Fibroblast of skin of left biceps (primary cell): ENCODE data around the gene HIGD1A.

Source experiments
- DNase-seq, 2 experiments: peaks; one replicate each; pipeline ENCODE4 v3.0.0-alpha.2; 2013; ENCODE audit warnings: low read depth in 2 of 2

HIGD1A gene

DNA sequence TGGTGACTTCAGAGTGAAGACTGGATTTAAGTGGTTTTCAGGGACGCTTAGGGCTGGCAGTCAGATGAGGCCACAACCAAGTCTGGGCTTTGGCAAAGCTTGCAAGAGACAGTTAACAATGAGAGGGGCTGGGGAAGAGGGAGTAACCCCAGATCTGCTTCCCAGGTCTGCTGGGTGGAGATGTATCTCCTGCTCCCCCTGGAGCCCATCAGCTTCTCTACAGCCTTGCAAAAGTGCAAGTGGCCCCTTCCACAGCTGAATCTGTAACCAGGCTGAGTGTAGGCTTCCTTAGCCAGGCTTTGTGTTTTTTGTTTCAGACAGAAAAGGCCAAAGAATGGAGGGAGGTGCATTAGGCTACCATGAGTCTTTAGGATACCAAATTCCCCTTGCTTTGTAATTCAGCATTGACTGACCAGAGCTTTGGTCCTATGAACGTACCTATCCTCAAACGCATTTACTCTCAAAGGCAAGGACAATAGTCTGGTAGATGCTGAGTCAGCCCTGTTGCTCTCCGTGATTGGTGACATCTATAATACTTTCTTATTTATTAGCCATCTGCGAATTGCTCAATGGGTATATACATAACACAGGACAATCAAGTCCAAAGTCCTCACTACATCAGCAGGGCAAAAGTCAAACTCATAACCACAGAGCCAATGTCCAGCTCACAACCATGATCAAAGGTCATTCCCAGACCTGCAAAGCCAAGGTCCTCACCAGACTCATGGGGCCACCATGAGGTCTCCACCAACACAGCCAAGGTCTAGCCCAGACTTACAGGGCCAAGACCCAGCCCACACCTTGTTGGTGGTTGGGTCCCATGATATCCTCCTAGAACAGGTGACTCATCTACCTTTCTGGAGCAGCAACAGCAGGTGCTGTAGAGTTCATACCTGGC is 48.4 kb downstream of the HIGD1A start:
- DNase-seq, result no peak

DNA sequence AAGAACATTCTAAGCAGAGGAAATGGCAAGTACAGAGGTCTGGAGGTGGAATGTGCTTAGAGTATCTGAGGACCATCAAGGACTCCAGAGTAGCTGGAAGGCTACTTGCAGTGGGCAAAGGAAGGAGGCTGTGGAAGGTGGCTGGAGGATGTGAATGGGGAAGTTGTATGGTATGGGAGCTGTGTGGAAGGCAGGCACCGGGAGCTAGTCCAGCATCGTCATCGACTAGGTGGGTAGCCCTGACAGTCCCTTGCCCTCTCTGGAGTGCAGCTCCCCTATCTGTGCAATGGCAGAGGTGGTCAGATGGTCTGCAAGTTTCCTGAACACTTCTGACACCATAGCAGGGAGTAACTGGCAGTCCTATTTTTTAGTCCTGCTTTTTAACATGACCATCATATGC is 50.5 kb downstream of the HIGD1A start:
- no peak for DNase-seq

DNA sequence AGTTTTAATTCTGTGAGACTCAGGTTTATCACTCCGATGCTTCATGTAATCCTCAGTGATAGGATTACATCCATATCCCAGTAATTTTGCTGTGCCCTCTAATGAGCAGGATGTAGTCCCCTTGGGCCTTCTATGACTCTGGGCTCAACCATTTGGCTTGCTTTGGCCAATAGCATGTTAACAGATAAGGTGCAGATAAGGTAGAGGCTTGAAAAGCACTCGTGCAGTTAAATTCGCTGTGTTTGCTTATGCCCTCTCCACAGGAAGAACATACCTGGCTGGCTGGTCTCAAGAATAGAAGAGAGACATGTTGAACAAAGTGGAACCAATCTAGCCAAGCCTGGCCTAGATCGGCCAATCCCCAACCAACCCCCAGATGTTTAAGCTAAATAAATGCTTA is 51.3 kb downstream of the HIGD1A start:
- no peak for DNase-seq

DNA sequence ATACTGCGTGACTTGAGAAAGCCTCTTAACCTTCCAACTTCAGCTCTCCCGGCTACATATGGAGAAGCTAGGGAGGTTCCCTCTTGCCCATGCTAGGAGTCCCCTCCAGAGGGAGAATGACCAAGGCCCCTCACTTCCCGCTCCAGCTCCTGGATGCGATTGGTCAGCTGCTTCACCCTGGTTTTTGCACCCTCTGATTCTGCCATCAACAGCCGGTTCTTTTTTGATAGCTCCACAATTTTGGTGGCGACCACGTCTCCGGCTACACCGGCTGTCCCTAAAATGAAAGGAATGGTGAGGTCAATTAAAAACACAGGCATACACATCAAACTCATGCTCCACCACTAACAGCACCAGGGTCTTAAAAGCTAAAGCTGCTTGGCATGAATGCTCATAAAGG is 51.8 kb downstream of the HIGD1A start:
- no peak for DNase-seq

DNA sequence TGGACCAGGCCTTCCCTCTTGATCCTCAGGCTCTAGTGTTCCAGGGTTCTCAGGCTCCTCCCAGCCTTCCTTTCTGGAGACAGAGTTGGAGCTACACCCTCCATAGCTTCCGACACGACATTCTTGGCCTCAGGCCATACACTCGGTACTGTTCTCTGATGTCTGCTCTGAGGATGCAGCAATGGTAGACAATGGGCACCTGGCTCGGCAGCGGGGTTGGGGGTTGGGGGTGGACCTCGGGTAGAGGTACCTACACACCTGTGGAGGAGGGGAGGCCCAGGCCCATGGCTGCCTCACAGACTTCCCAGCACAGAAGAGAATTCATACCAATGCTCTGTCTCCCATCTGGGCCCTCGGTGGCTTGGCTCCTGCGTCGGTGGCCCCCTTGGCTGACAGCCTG is 52.7 kb downstream of the HIGD1A start:
- DNase-seq, result no peak

DNA sequence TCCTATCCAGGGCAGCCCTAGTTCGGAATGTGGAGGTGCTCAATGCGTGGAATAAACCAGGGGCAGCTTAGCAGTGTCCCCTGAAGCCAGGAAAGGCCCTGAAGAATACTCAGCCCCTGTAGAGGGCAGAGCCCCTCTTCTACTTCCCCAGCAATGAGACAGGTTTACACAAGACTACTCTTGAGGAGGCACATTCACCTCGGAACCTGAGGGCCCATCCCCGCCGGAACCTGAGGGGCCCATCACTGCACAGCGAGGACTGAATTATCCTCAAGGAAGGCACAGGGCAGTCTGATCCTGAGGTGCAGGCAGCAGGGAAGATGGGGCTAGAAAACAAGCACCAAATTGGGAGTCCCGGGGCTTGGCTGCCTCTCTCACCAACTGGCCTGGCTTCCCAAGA is 53.5 kb downstream of the HIGD1A start:
- no peak for DNase-seq

DNA sequence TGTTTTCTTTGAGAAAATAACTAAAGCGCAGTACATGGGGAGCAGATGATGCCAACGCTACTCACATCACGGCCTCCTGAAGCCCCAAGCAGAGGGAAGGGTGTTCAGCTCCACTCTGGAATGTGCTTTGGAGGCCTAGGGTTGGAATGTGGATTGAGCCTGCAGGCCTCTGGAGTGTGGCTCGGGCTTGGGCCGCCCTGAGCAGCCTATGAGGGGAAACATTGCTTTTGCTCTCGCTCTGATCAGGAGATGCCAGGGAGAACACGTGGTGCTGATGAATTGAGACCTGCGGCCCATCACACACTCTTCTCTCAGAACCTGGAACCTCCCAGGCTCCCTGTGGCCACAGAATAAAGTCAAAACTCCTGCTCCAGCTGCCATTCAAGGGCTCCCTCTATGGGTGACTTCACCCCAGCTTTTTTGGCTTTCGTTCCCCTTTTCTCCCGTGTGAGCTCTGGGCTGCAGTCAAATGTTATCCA is 54.5 kb downstream of the HIGD1A start:
- no peak for DNase-seq

DNA sequence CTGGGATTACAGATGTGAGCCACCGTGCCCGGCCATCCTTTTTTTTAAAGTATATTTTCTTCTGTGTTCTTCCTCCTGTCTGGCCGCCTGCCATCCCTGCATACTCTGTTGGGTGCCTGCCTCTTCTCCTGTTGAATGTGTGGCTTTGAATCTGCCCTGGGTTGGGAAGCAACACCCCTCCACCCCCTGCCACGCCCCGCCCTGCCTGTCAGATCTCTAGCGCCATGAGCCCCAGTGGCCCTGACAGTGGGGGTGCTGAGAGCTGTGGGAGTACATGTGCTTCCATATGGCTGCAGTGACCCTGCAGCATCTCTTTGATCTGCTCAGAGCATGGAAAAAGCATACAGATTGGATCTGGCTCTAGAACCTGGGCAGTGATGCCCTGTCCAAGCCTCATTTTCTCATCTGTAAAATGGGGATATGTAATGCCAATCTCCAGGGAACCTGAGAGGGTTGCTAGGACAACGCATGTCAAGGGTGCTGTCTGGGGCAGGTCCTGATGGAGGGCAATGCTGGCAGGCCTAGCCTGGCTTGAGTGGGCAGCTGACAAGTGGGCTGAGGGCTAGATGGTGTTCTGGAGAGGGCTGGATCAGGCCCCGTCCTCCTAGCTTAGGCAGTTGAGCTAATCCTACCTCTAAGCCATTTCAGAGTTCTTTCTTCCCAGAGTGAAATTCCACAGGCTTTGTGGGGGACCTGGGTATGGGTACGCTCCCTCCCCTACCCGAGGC is 55.1 kb downstream of the HIGD1A start:
- DNase-seq, result no peak

DNA sequence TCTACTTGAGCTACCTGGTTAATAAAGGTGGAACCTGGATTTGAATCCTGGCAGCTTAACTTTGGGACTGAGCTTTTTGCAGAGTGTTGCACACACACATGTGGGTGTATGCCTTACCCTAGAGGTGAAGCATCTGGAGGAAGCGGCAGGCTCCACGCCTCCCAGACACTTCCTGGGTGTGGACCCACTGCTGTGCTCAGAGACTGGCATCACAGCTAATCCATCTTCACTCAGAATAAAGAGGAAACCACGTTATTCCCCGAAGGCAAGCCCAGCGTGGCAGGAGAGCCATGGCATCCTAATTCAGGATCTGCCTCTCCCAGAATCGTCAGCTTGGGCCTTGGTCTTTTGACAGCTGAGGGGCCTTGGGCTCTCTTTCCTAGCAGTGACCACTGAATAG is 56.7 kb downstream of the HIGD1A start:
- DNase-seq, result no peak

DNA sequence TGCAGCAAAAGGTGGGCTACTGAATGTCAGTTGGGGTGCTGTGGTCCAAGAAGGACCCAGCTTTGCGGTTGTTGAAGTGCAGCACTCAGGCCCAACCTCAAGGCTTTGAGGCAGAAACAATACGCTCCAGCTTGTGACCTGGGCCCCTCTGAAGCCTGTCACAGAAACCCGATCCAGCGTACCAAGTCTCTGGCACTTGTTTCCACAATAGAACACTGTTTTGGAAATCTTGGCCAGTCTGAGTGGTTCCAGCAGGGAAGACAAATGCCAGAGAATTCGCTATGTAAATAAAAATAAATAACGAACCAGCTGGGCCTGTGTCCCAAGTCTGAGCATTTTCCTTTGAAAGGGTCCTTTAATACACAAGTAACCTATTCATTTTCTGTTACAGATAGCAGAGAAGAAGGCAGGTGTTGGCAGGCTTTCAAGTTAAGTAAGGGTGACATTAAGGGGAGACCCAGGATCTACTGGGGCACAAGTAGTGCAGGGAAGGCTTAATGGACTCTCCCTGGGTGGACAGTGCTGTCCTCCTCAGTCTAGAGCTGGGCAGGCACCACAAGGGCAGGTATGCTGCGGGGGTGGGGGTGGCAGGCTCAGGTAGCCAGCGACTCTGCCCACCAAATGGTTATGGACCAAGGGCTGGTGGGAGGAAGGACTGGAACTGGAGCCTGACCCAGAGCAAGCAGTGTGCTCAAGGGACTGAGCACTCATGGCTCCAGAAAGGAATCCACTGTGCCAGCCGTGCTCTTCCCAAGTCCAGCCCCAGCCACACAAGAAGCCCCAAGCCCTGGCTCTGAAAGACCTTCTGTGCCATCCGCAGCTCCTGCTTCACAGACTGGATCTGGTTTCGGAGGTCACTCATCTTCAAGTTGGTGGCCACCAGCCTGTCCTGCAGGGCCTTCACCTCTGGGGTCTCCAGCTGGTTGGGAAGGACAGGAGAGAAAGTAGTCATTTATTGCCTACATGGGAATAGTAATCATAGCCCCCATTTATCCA is 57.5 kb downstream of the HIGD1A start:
- DNase-seq, result no peak

DNA sequence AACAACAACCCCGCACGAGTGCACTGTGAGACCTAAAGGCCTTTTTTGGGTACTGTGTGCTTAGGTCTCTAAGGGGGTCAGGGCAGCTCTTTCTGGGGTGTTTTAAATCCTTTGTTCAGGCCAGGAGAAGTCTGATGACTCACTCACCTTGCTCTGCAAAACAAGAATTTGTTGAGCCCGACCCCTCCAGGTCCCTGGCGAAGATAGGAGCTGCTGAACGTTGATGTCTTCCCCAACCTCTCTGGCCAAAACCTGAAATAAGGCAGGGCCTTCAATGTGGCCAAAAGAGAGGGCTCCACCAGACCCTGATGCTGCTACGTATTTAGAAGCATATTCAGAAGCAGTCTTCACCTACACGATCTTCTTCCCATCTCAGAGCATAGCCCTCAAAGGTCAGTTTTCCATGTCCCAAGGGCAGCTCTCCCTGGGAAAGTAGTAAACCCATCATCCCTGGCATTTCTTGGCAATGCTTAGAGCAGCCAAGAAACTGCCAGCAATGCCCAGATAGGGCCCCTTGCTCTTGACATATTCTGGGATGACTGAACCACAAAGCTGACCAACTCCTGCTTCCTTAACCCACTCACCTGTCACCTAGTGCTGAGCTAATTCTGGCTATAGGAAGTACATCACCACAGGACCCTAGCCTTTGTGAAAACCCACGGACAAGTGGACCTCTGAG is 58.4 kb downstream of the HIGD1A start:
- DNase-seq, result no peak

DNA sequence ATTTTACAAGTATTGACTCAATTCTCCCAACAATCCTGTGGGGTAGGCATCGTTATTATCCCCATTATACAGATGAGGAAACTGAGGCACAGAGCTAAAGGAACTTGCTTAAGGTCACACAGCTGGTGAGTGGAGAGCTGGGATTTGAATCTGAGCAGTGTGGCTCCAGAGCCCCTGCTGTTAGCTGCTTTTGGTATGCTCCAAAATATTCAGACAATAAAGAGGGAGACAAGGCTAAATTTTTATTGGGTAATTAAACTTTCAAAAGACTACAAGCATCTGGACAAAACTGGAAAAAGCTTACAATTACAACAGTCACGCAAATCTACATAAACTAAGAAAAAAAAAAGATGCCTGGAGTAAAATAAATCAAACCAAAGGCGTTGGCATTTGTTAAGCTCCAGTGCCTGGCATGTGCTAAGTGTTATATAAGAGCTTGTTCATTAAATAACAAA is 59.0 kb downstream of the HIGD1A start:
- DNase-seq, result no peak

DNA sequence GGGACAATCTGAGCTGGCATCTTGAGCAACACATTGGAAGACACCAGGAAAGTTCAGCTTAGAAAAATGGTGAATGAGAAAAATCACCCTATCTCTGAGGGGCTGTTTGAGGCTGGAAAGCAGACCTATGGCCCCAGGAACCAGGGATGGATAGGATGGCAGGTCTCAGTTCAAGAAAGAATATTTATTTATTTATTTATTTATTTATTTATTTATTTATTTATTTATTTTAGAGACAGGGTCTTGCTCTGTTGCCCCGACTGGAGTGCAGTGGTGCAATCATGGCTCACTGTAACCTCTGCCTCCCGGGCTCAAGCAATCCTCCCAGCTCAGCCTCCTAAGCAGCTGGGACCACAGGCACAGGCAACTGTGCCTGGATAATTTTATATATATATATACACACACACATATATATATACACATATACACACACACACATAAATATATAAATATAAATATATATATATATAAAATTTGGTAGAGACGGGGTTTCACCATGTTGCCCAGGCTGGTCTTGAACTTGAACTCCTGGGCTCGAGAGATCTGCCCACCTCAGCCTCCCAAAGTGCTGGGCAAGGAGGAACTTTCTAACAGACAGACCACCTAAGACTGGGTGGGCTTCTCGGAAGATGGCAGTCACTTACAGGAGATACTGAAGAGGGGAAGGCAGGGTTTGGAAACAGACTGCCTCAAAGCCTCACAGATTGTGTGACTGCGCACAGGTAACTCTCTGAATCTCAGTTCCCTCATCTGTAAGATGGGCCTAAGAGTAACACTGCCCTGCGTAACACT is 60.9 kb downstream of the HIGD1A start:
- no peak for DNase-seq

DNA sequence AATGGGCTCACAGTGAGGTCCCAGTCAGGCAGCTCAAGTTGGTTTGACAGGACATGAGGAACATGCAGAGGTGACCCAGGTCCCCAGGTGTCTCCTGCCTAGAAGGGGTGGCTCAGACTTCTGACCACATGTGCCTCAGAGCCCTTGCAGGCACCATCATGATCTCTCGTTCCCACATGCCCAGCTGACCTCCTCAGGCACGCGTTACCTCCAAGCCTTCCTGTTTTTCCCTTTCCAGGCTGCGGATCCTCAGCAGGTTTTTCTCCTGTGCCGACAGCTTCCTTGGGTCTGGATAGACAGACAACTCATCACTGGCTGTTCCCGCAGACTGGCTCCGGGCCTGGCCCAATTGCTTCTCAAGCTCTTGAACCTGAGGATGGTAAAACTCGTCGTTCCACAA is 61.6 kb downstream of the HIGD1A start:
- DNase-seq, result no peak

DNA sequence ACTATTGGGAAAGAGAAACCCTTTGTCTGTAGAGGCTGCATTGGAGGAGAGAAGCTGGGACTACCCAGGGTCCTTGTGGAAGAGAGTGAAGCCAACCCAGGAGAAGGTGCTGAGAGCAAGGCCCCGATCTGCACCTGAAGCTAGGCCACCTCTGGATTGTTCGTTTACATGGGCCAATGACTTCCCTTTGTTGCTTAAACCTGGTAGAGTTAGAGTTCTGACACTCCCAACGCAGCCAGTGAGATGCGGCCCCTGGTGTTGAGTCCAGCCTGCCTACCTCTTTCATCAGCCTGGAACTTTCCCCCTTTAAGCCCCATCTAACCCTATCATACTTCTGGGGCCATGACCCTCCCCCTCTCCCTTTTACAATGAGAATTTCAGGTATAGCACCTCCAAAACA is 62.0 kb downstream of the HIGD1A start:
- DNase-seq, result no peak

DNA sequence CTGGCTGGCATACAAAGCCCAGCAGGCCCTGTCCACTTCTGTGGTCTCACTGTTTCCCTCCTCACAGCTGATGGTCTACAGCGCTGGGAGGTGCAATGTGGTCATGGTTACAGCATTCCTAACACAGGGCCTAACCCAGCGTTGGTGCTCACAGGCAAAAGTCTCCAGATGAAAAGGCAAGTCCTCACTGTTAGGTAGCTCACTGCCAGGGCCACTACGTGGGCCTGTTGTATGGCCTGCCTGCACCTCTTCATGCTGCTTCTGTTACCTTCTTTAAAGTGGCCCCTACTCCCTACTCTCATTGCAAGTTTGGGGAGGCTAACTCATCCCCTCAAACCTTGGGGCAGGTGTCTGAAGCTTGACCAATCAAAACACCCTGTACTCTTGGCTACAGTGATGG is 62.5 kb downstream of the HIGD1A start:
- DNase-seq, result no peak

DNA sequence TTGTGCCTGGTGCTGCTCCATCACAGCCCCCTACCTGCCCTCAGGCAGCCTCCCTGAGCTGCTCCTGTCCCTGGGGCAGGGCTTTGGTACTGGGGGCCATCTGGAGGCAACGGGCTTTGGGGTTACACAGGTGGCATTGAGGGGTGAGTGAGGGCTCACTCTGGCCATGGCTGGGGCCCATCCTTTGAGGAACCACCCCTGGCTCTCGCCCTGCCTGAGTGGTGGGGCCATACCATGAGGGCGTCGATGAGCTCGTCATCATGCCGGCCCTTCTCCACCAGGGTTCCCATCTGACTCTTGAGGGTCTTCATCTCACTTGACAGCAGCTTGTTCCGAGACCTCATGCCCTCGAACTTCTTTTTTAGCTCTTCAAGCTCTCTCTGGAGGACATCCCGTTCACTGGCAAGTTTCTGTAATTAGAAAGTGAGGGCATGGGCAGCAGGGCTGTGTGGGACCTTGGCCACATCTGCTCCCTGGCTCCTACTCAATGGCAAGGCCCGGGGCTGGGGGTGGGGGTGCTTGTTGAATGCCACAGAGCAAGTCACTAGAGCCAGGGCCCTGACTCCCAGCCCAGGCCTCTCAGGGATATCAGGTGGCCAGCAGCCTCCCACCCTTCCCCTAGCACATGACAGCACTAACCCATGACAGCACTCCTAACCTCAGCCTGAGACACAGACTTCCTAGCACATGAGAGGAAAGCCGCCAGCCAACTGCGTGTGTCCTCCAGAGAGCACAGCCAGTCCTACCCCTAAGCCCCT is 64.7 kb downstream of the HIGD1A start:
- DNase-seq, result no peak

DNA sequence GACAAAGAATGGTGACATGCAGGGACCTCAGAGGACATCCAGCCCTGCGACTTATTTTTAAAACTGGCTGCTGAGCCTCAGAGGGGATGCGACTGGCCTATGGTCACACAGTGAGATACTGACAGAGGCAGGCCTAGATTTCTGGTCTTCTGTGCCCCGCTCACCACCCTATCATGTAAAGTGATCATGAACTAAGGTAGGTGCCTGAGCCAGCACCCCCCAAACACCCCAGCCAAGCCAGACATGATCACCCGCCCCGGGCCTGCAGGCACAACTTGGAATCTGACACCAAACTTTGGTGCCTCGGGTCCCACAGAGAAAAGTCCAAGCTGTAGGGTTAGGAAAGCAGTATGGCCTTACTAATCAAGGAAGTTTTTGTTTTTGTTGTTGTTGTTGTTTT is 67.8 kb downstream of the HIGD1A start:
- DNase-seq, result no peak

DNA sequence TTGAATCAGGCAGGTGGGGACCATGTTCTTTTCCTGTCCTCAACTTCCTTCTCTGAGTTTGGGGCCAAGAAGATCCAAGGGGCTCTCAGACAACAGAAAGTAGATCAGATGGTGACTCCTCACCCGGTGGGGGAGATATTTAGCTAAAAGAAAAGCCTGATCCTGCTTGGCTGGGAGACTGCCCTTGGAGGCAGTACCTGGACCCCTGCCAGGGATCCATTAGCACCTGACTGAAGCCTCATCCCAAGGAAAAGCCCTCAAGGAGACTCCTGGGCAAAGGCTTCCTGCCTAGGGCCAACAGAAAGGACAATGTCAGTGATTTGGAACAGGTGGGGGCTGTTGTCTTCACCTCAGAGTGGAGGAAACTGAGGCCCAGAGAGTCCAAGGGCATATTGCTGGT is 68.2 kb downstream of the HIGD1A start:
- no peak for DNase-seq

DNA sequence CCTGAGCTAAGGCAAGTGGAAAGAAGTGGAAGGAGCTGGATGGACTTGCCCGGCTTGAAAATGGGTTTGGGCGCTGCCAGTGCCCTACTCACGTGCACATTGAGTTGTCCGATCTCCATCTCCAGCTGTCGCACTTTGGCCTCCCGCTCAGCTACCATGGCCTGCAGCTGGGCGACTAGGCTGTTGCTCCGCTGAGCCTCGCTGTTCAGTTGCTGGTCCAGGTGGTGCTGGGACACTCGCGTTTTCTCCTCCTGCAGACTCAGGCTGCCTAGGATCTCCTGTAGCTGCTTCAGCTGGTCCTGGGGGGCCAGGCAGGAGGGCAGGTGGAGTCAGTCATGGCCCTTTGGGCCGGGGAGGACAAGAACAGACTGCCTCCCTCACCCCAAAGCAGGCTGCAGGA is 68.7 kb downstream of the HIGD1A start:
- no peak for DNase-seq
